NCI-H187 (cell line): Measurements from ENCODE around the gene SUCO.
"Not testable (repeated sequence)": the region's sequence is repeated elsewhere in the genome, so short reads cannot be mapped to it uniquely, and the experiment has no call there.

ENCODE experiments used
- DNase-seq, 2 experiments: peaks; one replicate each; lab custom pipeline; 2025; lab: John Stamatoyannopoulos, UW

Gene SUCO

GRCh38 chr1:172609528-172609927 lies 76.6 kb downstream of the SUCO start:
- DNase-seq, result no peak

GRCh38 chr1:172612478-172612877 lies 79.5 kb downstream of the SUCO start:
- DNase-seq, result no peak

- no peak for DNase-seq
These were observed 80.3 kb downstream of the SUCO start for GRCh38 chr1:172613294-172613693.

GRCh38 chr1:172616195-172616594 lies 83.2 kb downstream of the SUCO start:
- DNase-seq, result no peak

- DNase-seq, result no peak
These were observed 83.7 kb downstream of the SUCO start for GRCh38 chr1:172616636-172617035.

GRCh38 chr1:172620603-172621002 lies 87.7 kb downstream of the SUCO start:
- not testable (repeated sequence) for DNase-seq

GRCh38 chr1:172622541-172622940 lies 89.6 kb downstream of the SUCO start:
- no peak for DNase-seq

- no peak for DNase-seq
These were observed 90.8 kb downstream of the SUCO start for GRCh38 chr1:172623748-172624147.

GRCh38 chr1:172626845-172627244 lies 93.9 kb downstream of the SUCO start:
- no peak for DNase-seq

GRCh38 chr1:172627702-172628101 lies 94.8 kb downstream of the SUCO start:
- DNase-seq, result no peak

- DNase-seq, result no peak
These were observed 95.5 kb downstream of the SUCO start for GRCh38 chr1:172628401-172628800.

GRCh38 chr1:172629170-172629569 lies 96.2 kb downstream of the SUCO start:
- no peak for DNase-seq

- no peak for DNase-seq
These were observed 96.7 kb downstream of the SUCO start for GRCh38 chr1:172629638-172630037.

GRCh38 chr1:172630056-172630818 lies 97.3 kb downstream of the SUCO start:
- DNase-seq, result no peak

- no peak for DNase-seq
These were observed 97.9 kb downstream of the SUCO start for GRCh38 chr1:172630868-172631267.

- DNase-seq, result no peak
These were observed 104.6 kb downstream of the SUCO start for GRCh38 chr1:172637522-172637921.

GRCh38 chr1:172638249-172638648 lies 105.3 kb downstream of the SUCO start:
- DNase-seq, result no peak

GRCh38 chr1:172638885-172639831 lies 106.2 kb downstream of the SUCO start:
- no peak for DNase-seq

GRCh38 chr1:172640111-172640510 lies 107.2 kb downstream of the SUCO start:
- no peak for DNase-seq

- DNase-seq, result no peak
These were observed 108.5 kb downstream of the SUCO start for GRCh38 chr1:172641492-172641891.

GRCh38 chr1:172642970-172643369 lies 110.0 kb downstream of the SUCO start:
- no peak for DNase-seq

- DNase-seq, result no peak
These were observed 113.7 kb downstream of the SUCO start for GRCh38 chr1:172646653-172647052.

- no peak for DNase-seq
These were observed 114.2 kb downstream of the SUCO start for GRCh38 chr1:172647110-172647564.
